ENCODE measurements around the gene OR9Q1. TPM values are rescaled to one million over a fixed set of nuclear protein-coding genes. Genes with fewer than 3 reads are reported as not detected.

OR9Q1 gene
- total and polyA plus RNA-seq, 2 experiments from 2014 or later: not detected

- TF ChIP-seq REST (IDR thresholded peaks at IDR 0.05; ENCODE audit: unreplicated experiment): no peak
- no peak for TF ChIP-seq EZH2 (IDR thresholded peaks at IDR 0.05; ENCODE audit: low read depth, unreplicated experiment)
Observed at GRCh38 chr11:58075781-58076180, 52.1 kb downstream of the OR9Q1 start (continued).

GRCh38 chr11:58086528-58086927 lies 62.8 kb downstream of the OR9Q1 start:
- no peaks in the 10 kb centered on the region for H3K4me1 Mint-ChIP-seq
- Histone ChIP-seq H4K20me1 (replicated peaks; ENCODE audit: insufficient read depth) (no peaks in the 10 kb centered on the region), H3F3A (replicated peaks; ENCODE audit: low read depth) (no peaks in the 10 kb centered on the region), H3K4me2 (no peak overlapping the region), H2AFZ (no peak overlapping the region), H3K36me3 (ENCODE audit: insufficient read depth) (no peaks in the 10 kb centered on the region), H3K27me3 (ENCODE audit: insufficient read depth) (no peaks in the 10 kb centered on the region), H3K4me1 (ENCODE audit: insufficient read depth) (no peaks in the 10 kb centered on the region), H3K4me3 (no peak overlapping the region), H3K9me2 (ENCODE audit: insufficient read depth) (peaks cover 2% of the 10 kb centered on the region; the same call in 1 of the 2 replicates), H3K79me2 (replicated peaks; ENCODE audit: insufficient read depth) (no peaks in the 10 kb centered on the region), H3K27ac (ENCODE audit: low read depth) (no peak overlapping the region)
- H3K9me3 Mint-ChIP-seq: peaks cover 8% of the 10 kb centered on the region; the same call in 2 of the 3 replicates
- no peak for TF ChIP-seq ZNF114 (CRISPR knock-in tag; IDR thresholded peaks at IDR 0.05)
- TF ChIP-seq STAT1 (IDR thresholded peaks at IDR 0.05; ENCODE audit: unreplicated experiment): no peak
- TF ChIP-seq EZH2phosphoT487 (IDR thresholded peaks at IDR 0.05; ENCODE audit: unreplicated experiment): no peak
- TF ChIP-seq EZH2 (IDR thresholded peaks at IDR 0.05; ENCODE audit: low read depth, unreplicated experiment): no peak
- TF ChIP-seq REST (IDR thresholded peaks at IDR 0.05; ENCODE audit: unreplicated experiment): no peak
- no peak for TF ChIP-seq ZNF331 (CRISPR knock-in tag; IDR thresholded peaks at IDR 0.05; ENCODE audit: low read depth)
- no peak for TF ChIP-seq ZNF462 (CRISPR knock-in tag; IDR thresholded peaks at IDR 0.05)
- TF ChIP-seq POLR2AphosphoS5 (IDR thresholded peaks at IDR 0.05; ENCODE audit: low read depth): no peak
- TF ChIP-seq ETS1 (IDR thresholded peaks at IDR 0.05): no peak
- H3K36me3 Mint-ChIP-seq (ENCODE audit: low read depth): no peaks in the 10 kb centered on the region
- no peak overlapping the region for H3K4me3 Mint-ChIP-seq
- ATAC-seq (no peak), DNase-seq (ENCODE audit: low spot score) (no peak)
- no peak overlapping the region for H3K27ac Mint-ChIP-seq
- no peaks in the 10 kb centered on the region for H3K27me3 Mint-ChIP-seq (ENCODE audit: insufficient read depth, low read depth, poor library complexity)

Data from GM23338 (cell line).